WTC11 (cell line): Measurements from ENCODE around the gene TAC4.

Experiments
- ATF1 ChIP-seq: sonication (generic); formaldehyde crosslinking; IDR thresholded peaks from 2 replicates; pipeline ENCODE4 v1.8.1; 2023; ENCODE audit warnings: mild to moderate bottlenecking, moderate library complexity, missing genetic modification reagents
- FOXJ3 ChIP-seq: sonication (generic); formaldehyde crosslinking; IDR thresholded peaks from 2 replicates; pipeline ENCODE4 v1.9.0; 2021; ENCODE audit warnings: missing genetic modification reagents, mild to moderate bottlenecking, borderline replicate concordance
- JUN ChIP-seq: sonication (generic); formaldehyde crosslinking; IDR thresholded peaks from 2 replicates; pipeline ENCODE4 v1.8.0; 2023; ENCODE audit warnings: mild to moderate bottlenecking, missing genetic modification reagents
- NR3C1 ChIP-seq: sonication (generic); formaldehyde crosslinking; conservative IDR thresholded peaks from 2 replicates; pipeline ENCODE4 v1.8.1; 2023; ENCODE audit warnings: low read depth, mild to moderate bottlenecking, missing genetic modification reagents
- SP1 ChIP-seq: sonication (generic); formaldehyde crosslinking; conservative IDR thresholded peaks from 2 replicates; pipeline ENCODE4 v1.8.1; 2022; ENCODE audit warnings: missing genetic modification reagents
- TF ChIP-seq, protein P1 (sequence below): fragments of 200-600 bp; IDR thresholded peaks from 2 replicates; pipeline ENCODE4 v1.8.0; 2022; ENCODE audit warnings: antibody characterized with exemption
- TF ChIP-seq, protein P2 (sequence below): sonication (generic); formaldehyde crosslinking; IDR thresholded peaks from 2 replicates; pipeline ENCODE4 v1.8.1; 2023; ENCODE audit warnings: mild to moderate bottlenecking, missing genetic modification reagents
- TF ChIP-seq, protein P3 (sequence below): fragments of 250-450 bp; sonication (Bioruptor Pico); conservative IDR thresholded peaks from 2 replicates; pipeline ENCODE4 v1.9.0; 2021; ENCODE audit warnings: mild to moderate bottlenecking
- TF ChIP-seq, protein P4 (sequence below): sonication (generic); formaldehyde crosslinking; IDR thresholded peaks from 2 replicates; pipeline ENCODE4 v1.8.1; 2023; ENCODE audit warnings: mild to moderate bottlenecking, missing genetic modification reagents, moderate library complexity
- TF ChIP-seq, protein P5 (sequence below): fragments of 250-450 bp; sonication (Bioruptor Pico); IDR thresholded peaks from 2 replicates; pipeline ENCODE4 v2.1.2; 2022; ENCODE audit warnings: mild to moderate bottlenecking, moderate library complexity
- TF ChIP-seq, protein P6 (sequence below): sonication (generic); formaldehyde crosslinking; IDR thresholded peaks from 2 replicates; pipeline ENCODE4 v1.8.1; 2022; ENCODE audit warnings: low read depth, missing genetic modification reagents, borderline replicate concordance

DNA sequence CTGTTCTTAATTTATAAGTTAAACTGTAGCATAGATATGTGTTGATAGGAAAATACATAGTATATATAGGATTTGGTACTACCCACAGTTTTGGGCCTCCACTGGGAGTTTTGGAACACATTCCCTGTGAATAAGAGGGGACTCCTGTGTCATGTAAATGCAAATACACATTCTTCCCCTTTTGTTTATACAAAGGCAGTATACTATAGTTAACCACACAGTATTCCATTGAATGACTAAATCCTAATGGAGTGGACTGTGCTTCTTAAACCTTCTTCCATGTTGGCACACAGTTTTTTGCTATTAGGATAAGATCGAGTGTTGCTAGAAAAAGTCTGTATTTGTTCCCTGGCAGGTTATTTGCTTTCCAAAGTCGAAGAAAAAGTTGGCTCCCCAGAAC lies 22.2 kb downstream of the TAC4 start:
- TF ChIP-seq, protein P1, sequence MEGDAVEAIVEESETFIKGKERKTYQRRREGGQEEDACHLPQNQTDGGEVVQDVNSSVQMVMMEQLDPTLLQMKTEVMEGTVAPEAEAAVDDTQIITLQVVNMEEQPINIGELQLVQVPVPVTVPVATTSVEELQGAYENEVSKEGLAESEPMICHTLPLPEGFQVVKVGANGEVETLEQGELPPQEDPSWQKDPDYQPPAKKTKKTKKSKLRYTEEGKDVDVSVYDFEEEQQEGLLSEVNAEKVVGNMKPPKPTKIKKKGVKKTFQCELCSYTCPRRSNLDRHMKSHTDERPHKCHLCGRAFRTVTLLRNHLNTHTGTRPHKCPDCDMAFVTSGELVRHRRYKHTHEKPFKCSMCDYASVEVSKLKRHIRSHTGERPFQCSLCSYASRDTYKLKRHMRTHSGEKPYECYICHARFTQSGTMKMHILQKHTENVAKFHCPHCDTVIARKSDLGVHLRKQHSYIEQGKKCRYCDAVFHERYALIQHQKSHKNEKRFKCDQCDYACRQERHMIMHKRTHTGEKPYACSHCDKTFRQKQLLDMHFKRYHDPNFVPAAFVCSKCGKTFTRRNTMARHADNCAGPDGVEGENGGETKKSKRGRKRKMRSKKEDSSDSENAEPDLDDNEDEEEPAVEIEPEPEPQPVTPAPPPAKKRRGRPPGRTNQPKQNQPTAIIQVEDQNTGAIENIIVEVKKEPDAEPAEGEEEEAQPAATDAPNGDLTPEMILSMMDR: no peak
- TF ChIP-seq, protein P2, sequence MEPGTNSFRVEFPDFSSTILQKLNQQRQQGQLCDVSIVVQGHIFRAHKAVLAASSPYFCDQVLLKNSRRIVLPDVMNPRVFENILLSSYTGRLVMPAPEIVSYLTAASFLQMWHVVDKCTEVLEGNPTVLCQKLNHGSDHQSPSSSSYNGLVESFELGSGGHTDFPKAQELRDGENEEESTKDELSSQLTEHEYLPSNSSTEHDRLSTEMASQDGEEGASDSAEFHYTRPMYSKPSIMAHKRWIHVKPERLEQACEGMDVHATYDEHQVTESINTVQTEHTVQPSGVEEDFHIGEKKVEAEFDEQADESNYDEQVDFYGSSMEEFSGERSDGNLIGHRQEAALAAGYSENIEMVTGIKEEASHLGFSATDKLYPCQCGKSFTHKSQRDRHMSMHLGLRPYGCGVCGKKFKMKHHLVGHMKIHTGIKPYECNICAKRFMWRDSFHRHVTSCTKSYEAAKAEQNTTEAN: no peak
- TF ChIP-seq NR3C1 (CRISPR knock-in tag) (no peak), ATF1 (CRISPR knock-in tag) (no peak), SP1 (CRISPR knock-in tag) (no peak), FOXJ3 (CRISPR knock-in tag) (no peak), JUN (CRISPR knock-in tag) (no peak)
- TF ChIP-seq, protein P3, sequence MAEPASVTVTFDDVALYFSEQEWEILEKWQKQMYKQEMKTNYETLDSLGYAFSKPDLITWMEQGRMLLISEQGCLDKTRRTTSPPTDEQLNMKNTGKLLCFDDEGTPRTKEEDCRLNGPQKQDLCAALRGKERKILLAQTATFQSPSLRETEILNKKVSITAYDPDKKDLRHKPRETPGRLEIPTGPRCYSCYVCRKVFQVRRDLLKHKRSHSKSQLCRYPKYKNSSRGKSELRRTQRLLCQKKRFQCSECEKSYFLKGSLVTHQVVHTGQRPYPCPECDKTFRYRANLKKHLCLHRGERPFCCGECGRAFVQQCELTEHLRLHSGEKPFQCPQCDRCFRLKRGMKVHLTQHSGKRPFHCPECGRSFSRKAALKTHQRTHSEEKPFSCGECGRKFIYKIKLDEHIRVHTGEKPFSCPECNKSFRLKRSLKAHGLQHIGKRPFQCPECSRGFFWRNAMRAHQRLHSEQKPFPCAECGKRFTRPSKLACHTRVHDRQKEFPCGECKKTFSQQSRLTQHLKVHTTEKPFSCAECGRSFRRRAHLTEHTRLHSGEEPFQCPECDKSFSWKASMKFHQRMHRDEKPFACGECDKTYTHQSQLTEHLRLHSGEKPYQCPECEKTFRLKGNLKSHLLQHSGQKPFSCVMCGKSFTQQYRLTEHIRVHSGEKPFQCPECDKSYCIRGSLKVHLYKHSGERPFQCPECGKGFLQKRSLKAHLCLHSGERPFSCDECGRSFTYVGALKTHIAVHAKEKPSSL (CRISPR knock-in tag): no peak
- TF ChIP-seq, protein P4, sequence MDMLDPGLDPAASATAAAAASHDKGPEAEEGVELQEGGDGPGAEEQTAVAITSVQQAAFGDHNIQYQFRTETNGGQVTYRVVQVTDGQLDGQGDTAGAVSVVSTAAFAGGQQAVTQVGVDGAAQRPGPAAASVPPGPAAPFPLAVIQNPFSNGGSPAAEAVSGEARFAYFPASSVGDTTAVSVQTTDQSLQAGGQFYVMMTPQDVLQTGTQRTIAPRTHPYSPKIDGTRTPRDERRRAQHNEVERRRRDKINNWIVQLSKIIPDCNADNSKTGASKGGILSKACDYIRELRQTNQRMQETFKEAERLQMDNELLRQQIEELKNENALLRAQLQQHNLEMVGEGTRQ (CRISPR knock-in tag): no peak
- TF ChIP-seq, protein P5, sequence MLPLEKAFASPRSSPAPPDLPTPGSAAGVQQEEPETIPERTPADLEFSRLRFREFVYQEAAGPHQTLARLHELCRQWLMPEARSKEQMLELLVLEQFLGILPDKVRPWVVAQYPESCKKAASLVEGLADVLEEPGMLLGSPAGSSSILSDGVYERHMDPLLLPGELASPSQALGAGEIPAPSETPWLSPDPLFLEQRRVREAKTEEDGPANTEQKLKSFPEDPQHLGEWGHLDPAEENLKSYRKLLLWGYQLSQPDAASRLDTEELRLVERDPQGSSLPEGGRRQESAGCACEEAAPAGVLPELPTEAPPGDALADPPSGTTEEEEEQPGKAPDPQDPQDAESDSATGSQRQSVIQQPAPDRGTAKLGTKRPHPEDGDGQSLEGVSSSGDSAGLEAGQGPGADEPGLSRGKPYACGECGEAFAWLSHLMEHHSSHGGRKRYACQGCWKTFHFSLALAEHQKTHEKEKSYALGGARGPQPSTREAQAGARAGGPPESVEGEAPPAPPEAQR (CRISPR knock-in tag): no peak
- TF ChIP-seq, protein P6, sequence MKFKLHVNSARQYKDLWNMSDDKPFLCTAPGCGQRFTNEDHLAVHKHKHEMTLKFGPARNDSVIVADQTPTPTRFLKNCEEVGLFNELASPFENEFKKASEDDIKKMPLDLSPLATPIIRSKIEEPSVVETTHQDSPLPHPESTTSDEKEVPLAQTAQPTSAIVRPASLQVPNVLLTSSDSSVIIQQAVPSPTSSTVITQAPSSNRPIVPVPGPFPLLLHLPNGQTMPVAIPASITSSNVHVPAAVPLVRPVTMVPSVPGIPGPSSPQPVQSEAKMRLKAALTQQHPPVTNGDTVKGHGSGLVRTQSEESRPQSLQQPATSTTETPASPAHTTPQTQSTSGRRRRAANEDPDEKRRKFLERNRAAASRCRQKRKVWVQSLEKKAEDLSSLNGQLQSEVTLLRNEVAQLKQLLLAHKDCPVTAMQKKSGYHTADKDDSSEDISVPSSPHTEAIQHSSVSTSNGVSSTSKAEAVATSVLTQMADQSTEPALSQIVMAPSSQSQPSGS (CRISPR knock-in tag): no peak
